ENCODE data around the gene TTPAL. TPM values are rescaled to one million over a fixed set of nuclear protein-coding genes. Genes with fewer than 3 reads are reported as not detected.
"Not testable (repeated sequence)": the region's sequence is repeated elsewhere in the genome, so short reads cannot be mapped to it uniquely, and the experiment has no call there.

The TTPAL gene
- total RNA-seq, 4 donors from 2014 or later = 14.2 to 27.7 (median 22.3) TPM

DNA sequence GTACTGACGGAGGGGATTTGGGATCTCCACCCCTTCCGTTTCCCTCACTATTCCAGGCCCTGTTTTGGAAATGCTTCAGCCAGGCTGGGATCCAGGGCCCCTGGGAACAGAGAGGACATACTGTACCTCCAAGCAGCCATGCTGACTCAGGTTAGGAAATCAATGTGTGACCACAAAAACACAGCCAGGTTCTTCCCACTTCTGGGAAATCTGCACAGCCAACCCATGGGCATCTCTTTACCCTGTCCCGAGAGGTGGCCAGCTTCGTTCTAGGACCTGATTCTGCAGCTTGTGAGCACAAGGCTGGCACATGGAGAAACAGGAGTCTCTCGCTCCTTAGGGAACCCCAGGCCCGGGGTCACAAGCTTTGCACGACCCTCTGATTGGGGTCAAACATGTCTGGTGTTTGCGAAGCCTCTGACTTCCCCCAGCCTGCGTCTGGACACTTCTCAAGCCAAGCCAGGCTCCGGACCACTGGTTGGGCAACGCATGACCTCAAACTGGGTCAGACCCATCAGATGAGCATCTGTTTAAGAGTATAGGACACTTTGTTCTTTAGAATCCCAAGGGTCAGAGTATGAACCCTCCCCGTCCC is 8.3 kb upstream of the TTPAL start:
- H3K4me3 ChIP-seq (replicated peaks in 1 of 3) = no peak overlapping the region
- DNase-seq = peak; percentile 27 to 33
- no peak overlapping the region for H3K27ac ChIP-seq
- no peaks in the 10 kb centered on the region for H3K27me3 ChIP-seq
- TF ChIP-seq POLR2A (IDR thresholded peaks at IDR 0.05) (no peak), CTCF (IDR thresholded peaks at IDR 0.05) (no peak)
- intact Hi-C loops (cut with DNase I) = loop anchor here (10.0 kb wide), 1 partner anchor 73 kb away; no protein-coding TSS in a partner anchor
- H3K4me1 ChIP-seq = peaks cover 0 to 13% of the 10 kb centered on the region in 2 donors
- H3K36me3 ChIP-seq = no peaks in the 10 kb centered on the region
- WGBS, 2 donors = 59 to 75% methylated on average over 8 to 12 of the region's 12 CpGs
- H3K9me3 ChIP-seq = no peaks in the 10 kb centered on the region

DNA sequence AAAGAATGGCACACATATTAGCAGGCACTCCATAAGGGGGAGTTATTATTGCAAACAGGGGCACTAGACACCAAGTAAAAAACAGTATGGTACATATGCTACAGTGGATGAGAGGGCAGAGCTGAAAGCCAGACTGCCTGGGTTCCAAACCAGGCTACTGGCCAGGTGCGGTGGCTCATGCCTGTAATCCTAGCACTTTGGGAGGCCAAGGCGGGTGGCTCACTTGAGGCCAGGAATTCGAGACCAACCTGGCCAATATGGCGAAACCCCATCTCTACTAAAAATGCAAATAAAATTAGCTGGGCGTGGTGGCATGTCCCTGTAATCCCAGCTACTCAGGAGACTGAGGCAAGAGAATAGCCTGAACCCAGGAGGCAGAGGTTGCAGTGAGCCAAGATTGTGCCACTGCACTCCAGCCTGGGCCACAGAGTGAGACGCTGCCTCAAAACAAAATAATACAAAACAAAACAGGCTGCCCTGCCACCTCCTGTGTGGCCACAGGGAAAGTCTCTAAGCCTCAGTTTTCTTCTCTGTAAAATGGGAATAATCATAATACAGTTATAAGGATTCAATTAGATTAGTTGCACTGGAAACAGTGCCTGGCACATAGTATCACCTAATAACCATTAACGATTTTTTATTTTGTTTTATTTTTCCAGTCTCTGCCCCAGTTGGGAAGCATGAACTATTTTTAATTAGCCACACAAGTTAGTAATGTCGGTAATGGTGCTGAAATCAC is 7.5 kb upstream of the TTPAL start:
- 87 to 92% methylated on average over 8 of the region's 8 CpGs for WGBS, 2 donors
- Histone ChIP-seq H3K9me3 (no peaks in the 10 kb centered on the region), H3K27ac (peak overlapping the region in 2 of 3 donors; percentile 2 to 16), H3K4me3 (replicated peaks in 1 of 3) (no peak overlapping the region), H3K36me3 (no peaks in the 10 kb centered on the region), H3K4me1 (peaks cover 0 to 13% of the 10 kb centered on the region in 2 donors), H3K27me3 (no peaks in the 10 kb centered on the region)
- DNase-seq = no peak
- intact Hi-C loops (cut with DNase I) = loop anchor here (10.0 kb wide), 1 partner anchor 73 kb away; no protein-coding TSS in a partner anchor
- TF ChIP-seq POLR2A (IDR thresholded peaks at IDR 0.05) = no peak
- no peak for TF ChIP-seq CTCF (IDR thresholded peaks at IDR 0.05)

GRCh38 chr20:44470327-44470726 is 5.3 kb upstream of the TTPAL start:
- WGBS, 2 donors = 70 to 71% methylated on average over 5 of the region's 5 CpGs
- Histone ChIP-seq H3K27ac (no peak overlapping the region), H3K36me3 (no peaks in the 10 kb centered on the region), H3K4me1 (peaks cover 3 to 7% of the 10 kb centered on the region in 2 donors), H3K9me3 (no peaks in the 10 kb centered on the region), H3K27me3 (no peaks in the 10 kb centered on the region), H3K4me3 (replicated peaks in 1 of 3) (no peak overlapping the region)
- TF ChIP-seq CTCF (IDR thresholded peaks at IDR 0.05) (no peak), POLR2A (IDR thresholded peaks at IDR 0.05) (no peak)
- no peak for DNase-seq
- intact Hi-C loops (cut with DNase I) = loop anchor here (10.0 kb wide), 2 partner anchors 144 to 256 kb away; partner anchors contain the start of gene OSER1

DNA sequence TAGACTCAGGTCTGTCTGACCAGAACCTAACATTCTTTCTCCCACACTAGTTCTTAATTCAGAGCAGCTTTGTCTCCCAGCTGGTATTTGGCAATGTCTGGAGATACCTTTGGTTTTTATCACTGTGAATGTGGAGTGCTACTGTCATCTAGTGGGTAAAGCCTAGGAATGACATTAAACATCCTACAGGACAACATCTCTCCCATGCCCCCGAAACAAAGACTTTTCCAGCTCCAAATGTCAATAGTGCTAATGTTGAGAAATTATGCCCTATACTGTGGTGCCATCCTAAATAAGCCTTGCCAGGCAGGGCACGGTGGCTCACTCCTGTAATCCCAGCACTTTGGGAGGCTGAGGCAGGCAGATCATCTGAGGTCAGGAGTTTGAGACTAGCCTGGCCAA is 4.2 kb upstream of the TTPAL start:
- WGBS, 2 donors = 60 to 65% methylated on average over 2 of the region's 2 CpGs
- intact Hi-C loops (cut with DNase I) = loop anchor here (10.0 kb wide), 2 partner anchors 143 to 257 kb away; partner anchors contain the start of gene OSER1

DNA sequence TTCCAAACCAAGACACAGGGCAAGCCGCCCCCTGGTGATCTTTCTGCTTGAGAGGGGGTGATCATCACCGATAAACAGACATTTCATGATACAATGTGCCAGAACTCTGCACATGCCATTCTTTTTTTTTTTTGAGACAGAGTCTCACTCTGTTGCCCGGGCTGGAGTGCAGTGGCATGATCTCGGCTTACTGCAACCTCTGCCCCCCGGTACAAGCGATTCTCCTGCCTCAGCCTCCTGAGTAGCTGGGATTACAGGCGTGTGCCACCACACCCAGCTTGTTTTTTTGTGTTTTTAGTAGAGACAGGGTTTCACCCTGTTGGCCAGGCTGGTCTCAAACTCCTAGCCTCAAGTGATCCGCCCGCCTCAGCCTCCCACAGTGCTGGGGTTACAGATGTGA is 3.4 kb upstream of the TTPAL start:
- H3K27ac ChIP-seq; H3K27me3 ChIP-seq; DNase-seq; H3K36me3 ChIP-seq; H3K4me3 ChIP-seq (replicated peaks in 1 of 3); H3K9me3 ChIP-seq: not testable (repeated sequence)
- intact Hi-C loops (cut with DNase I) = loop anchor here (10.0 kb wide), 2 partner anchors 143 to 257 kb away; partner anchors contain the start of gene OSER1
- WGBS, 2 donors = 83 to 85% methylated on average over 9 of the region's 9 CpGs
- peaks cover 14 to 15% of the 10 kb centered on the region in 2 donors for H3K4me1 ChIP-seq

More for the DNA sequence above, 4.2 kb upstream of the TTPAL start:
- Histone ChIP-seq H3K4me1 (peaks cover 7 to 11% of the 10 kb centered on the region in 2 donors), H3K9me3 (no peaks in the 10 kb centered on the region), H3K36me3 (no peaks in the 10 kb centered on the region), H3K27ac (no peak overlapping the region), H3K27me3 (no peaks in the 10 kb centered on the region), H3K4me3 (replicated peaks in 1 of 3) (no peak overlapping the region)
- DNase-seq = no peak
- no peak for TF ChIP-seq POLR2A (IDR thresholded peaks at IDR 0.05)
- peak in 4 of 6 experiments; percentile 23 to 36 (median 30) for TF ChIP-seq CTCF (IDR thresholded peaks at IDR 0.05)
